HCT116 (cell line): ENCODE measurements around the gene NKX2-1. TPM values are rescaled to one million over a fixed set of nuclear protein-coding genes. Genes with fewer than 3 reads are reported as not detected.

Experiments used
- ATAC-seq: fragments of 200-7000 bp; cut with Tn5 transposase; 2 replicates; pipeline ENCODE4 v1.9.1; 2020; ENCODE audit warnings: mild to moderate bottlenecking, moderate library complexity
- BruUV-seq: library from RNA; stranded (reverse); fragments of 400-500 nt; replicated peaks from 2 replicates; lab custom pipeline; 2021; lab: Mats Ljungman, UMichigan
- CTCF ChIA-PET: fragments of 300-600 bp; sonication (Branson Sonifier 250); formaldehyde crosslinking; loops from one replicate; lab custom pipeline; 2021; ENCODE audit warnings: antibody characterized with exemption; lab: Charles Lee
- POLR2A ChIA-PET: fragments of 300-600, 350-600 bp; sonication (Branson Sonifier 250); formaldehyde crosslinking; loops from one replicate; lab custom pipeline; 2021; ENCODE audit warnings: antibody characterized with exemption; lab: Charles Lee
- RAD21 ChIA-PET, 2 experiments: fragments of 300-600 bp; sonication (Branson Sonifier 250); formaldehyde crosslinking; loops; one replicate each; lab custom pipeline; 2023; ENCODE audit warnings: low total read pairs in 2 of 2; ENCODE audit not compliant: uncharacterized antibody in 2 of 2, unreplicated experiment in 2 of 2, low non-redundant PET in 1 of 2; lab: Charles Lee
- DNase-seq: peaks from one replicate; pipeline ENCODE4 v3.0.0-alpha.2; 2010; ENCODE audit warnings: low read depth, low spot score
- H2AFZ ChIP-seq: fragments of 200-600 bp; shearing (Covaris generic), sonication (generic); 2 replicates; pipeline ENCODE4 v1.6.1; 2017; ENCODE audit warnings: low read depth, mixed run types, mixed read lengths, antibody characterized with exemption, low read length; ENCODE audit not compliant: poor library complexity, severe bottlenecking
- H3K27ac ChIP-seq: 2 replicates; pipeline ENCODE4 v1.5.1; 2012; ENCODE audit warnings: low read depth, low read length
- H3K27me3 ChIP-seq: fragments of 200-600 bp; sonication (generic); 2 replicates; pipeline ENCODE4 v1.6.1; 2016; ENCODE audit warnings: mixed run types, low read length, mixed read lengths; ENCODE audit not compliant: insufficient read depth
- H3K36me3 ChIP-seq, 2 experiments: fragments of 200-500 bp in 1 of 2; fragments of 200-600 bp in 1 of 2; sonication (Bioruptor generic) in 1 of 2; sonication (generic) in 1 of 2; 2 replicates each; pipeline versions ENCODE4 v1.5.1 to v1.6.1; 2014 to 2016; ENCODE audit warnings: low read length in 2 of 2, inconsistent platforms in 1 of 2, mixed read lengths in 1 of 2, mixed run types in 1 of 2; ENCODE audit not compliant: insufficient read depth in 2 of 2, control insufficient read depth in 1 of 2
- H3K4me1 ChIP-seq, 2 experiments: fragments of 200-600 bp in 1 of 2; sonication (generic) in 1 of 2; 2 replicates each; pipeline versions ENCODE4 v1.5.1 to v1.6.1; 2012 to 2017; ENCODE audit warnings: low read length in 2 of 2, inconsistent platforms in 1 of 2, mild to moderate bottlenecking in 1 of 2, mixed read lengths in 1 of 2, mixed run types in 1 of 2, moderate library complexity in 1 of 2; ENCODE audit not compliant: insufficient read depth in 2 of 2, control insufficient read depth in 1 of 2
- H3K4me2 ChIP-seq: fragments of 200-600 bp; sonication (generic); 2 replicates; pipeline ENCODE4 v1.6.1; 2017; ENCODE audit warnings: mixed run types, low read length, mixed read lengths
- H3K4me3 ChIP-seq, 2 experiments: fragments of 200-600 bp in 1 of 2; sonication (generic) in 1 of 2; replicated peaks in 1 of 2; 2 replicates each; pipeline ENCODE4 v1.5.1; 2011 to 2016; ENCODE audit warnings: low read length in 2 of 2, control low read depth in 1 of 2, low read depth in 1 of 2, mild to moderate bottlenecking in 1 of 2, mixed read lengths in 1 of 2, mixed run types in 1 of 2
- H3K79me2 ChIP-seq: fragments of 200-600 bp; sonication (generic); 2 replicates; pipeline ENCODE4 v1.6.1; 2017; ENCODE audit warnings: mild to moderate bottlenecking, mixed run types, low read length, moderate library complexity, mixed read lengths; ENCODE audit not compliant: insufficient read depth
- H3K9ac ChIP-seq: fragments of 200-600 bp; sonication (generic); 2 replicates; pipeline ENCODE4 v1.6.1; 2016; ENCODE audit warnings: low read length, mixed read lengths
- H3K9me2 ChIP-seq: fragments of 200-600 bp; sonication (generic), shearing (Covaris generic); 2 replicates; pipeline ENCODE4 v1.6.1; 2017; ENCODE audit warnings: mixed run types, mild to moderate bottlenecking, moderate library complexity; ENCODE audit not compliant: insufficient read depth
- H3K9me3 ChIP-seq, 2 experiments: fragments of 200-500 bp in 1 of 2; fragments of 200-600 bp in 1 of 2; sonication (Bioruptor generic) in 1 of 2; sonication (generic) in 1 of 2; 2 replicates each; pipeline ENCODE4 v1.6.1; 2014 to 2017; ENCODE audit warnings: low read length in 2 of 2, mixed read lengths in 2 of 2, inconsistent platforms in 1 of 2, low read depth in 1 of 2, mild to moderate bottlenecking in 1 of 2, mixed run types in 1 of 2, moderate library complexity in 1 of 2; ENCODE audit not compliant: control insufficient read depth in 1 of 2, insufficient read depth in 1 of 2
- H4K20me1 ChIP-seq: fragments of 200-600 bp; sonication (generic), shearing (Covaris generic); 2 replicates; pipeline ENCODE4 v1.6.1; 2017; ENCODE audit warnings: mixed run types, mild to moderate bottlenecking, moderate library complexity; ENCODE audit not compliant: insufficient read depth
- CEBPB ChIP-seq: IDR thresholded peaks from 2 replicates; pipeline ENCODE4 v1.6.1; 2012; ENCODE audit warnings: low read depth
- EGR1 ChIP-seq: IDR thresholded peaks from 2 replicates; pipeline ENCODE4 v1.6.1; 2012; ENCODE audit warnings: low read depth
- EZH2 ChIP-seq: fragments of 200-600 bp; sonication (generic); IDR thresholded peaks from 2 replicates; pipeline ENCODE4 v1.6.1; 2017; ENCODE audit warnings: antibody characterized with exemption, mixed run types
- EZH2phosphoT487 ChIP-seq: fragments of 200-600 bp; IDR thresholded peaks from 2 replicates; pipeline ENCODE4 v1.6.1; 2018; ENCODE audit warnings: antibody characterized with exemption, borderline replicate concordance
- FOSL1 ChIP-seq: IDR thresholded peaks from 2 replicates; pipeline ENCODE4 v1.6.1; 2012; ENCODE audit warnings: low read depth
- JUND ChIP-seq: IDR thresholded peaks from 2 replicates; pipeline ENCODE4 v1.6.1; 2012
- RAD21 ChIP-seq: IDR thresholded peaks from 2 replicates; pipeline ENCODE4 v1.6.1; 2012; ENCODE audit warnings: low read depth, mild to moderate bottlenecking
- SIN3A ChIP-seq: IDR thresholded peaks from 2 replicates; pipeline ENCODE4 v1.6.1; 2012; ENCODE audit warnings: low read depth
- TCF7L2 ChIP-seq: IDR thresholded peaks from 2 replicates; pipeline ENCODE4 v1.7.0; 2011; ENCODE audit warnings: borderline replicate concordance, inconsistent platforms; ENCODE audit not compliant: insufficient read depth, insufficient read length; ENCODE audit errors: extremely low read depth
- YY1 ChIP-seq: IDR thresholded peaks from 2 replicates; pipeline ENCODE4 v1.6.1; 2011; ENCODE audit warnings: low read length, low read depth, moderate library complexity, mild to moderate bottlenecking; ENCODE audit not compliant: insufficient replicate concordance; ENCODE audit errors: extremely low read depth
- ZFX ChIP-seq: fragments of 450-650 bp; IDR thresholded peaks from 2 replicates; pipeline ENCODE4 v1.6.1; 2017
- ZNF274 ChIP-seq: fragments of 200-500 bp; sonication (Bioruptor generic); IDR thresholded peaks from 2 replicates; pipeline ENCODE4 v1.6.1; 2014; ENCODE audit warnings: mild to moderate bottlenecking, low read depth, low read length, inconsistent platforms
- intact Hi-C: fragments of 100-400 bp; cut with micrococcal nuclease; formaldehyde crosslinking; loops from 2 replicates; pipeline ENCODE4 v1.10.0; 2022
- total RNA-seq: library from RNA; stranded (reverse); gene quantifications from one replicate; pipeline ENCODE4 v1.2.1, GENCODE V29; 2021; ENCODE audit not compliant: unreplicated experiment
- TF ChIP-seq, protein P1 (sequence below): IDR thresholded peaks from 2 replicates; pipeline ENCODE4 v1.6.1; 2012
- TF ChIP-seq, protein P2 (sequence below): IDR thresholded peaks from 2 replicates; pipeline ENCODE4 v1.6.1; 2012
- TF ChIP-seq, protein P3 (sequence below), 3 experiments: fragments of 200-600 bp in 1 of 3; sonication (generic) in 1 of 3; IDR thresholded peaks in 2 of 3; conservative IDR thresholded peaks in 1 of 3; 2 replicates each; pipeline ENCODE4 v1.5.1; 2012 to 2017; ENCODE audit warnings: low read depth in 2 of 3, low read length in 2 of 3, antibody characterized with exemption in 1 of 3, borderline replicate concordance in 1 of 3, control low read depth in 1 of 3, mild to moderate bottlenecking in 1 of 3, mixed read lengths in 1 of 3, mixed run types in 1 of 3, moderate library complexity in 1 of 3; ENCODE audit not compliant: insufficient read depth in 1 of 3
- TF ChIP-seq, protein P4 (sequence below): IDR thresholded peaks from 2 replicates; pipeline ENCODE4 v1.6.1; 2011; ENCODE audit warnings: mild to moderate bottlenecking, low read length, moderate library complexity; ENCODE audit not compliant: insufficient replicate concordance; ENCODE audit errors: extremely low read depth

The NKX2-1 gene
- total RNA-seq, 1 experiment from 2014 or later: 0.84 TPM

DNA sequence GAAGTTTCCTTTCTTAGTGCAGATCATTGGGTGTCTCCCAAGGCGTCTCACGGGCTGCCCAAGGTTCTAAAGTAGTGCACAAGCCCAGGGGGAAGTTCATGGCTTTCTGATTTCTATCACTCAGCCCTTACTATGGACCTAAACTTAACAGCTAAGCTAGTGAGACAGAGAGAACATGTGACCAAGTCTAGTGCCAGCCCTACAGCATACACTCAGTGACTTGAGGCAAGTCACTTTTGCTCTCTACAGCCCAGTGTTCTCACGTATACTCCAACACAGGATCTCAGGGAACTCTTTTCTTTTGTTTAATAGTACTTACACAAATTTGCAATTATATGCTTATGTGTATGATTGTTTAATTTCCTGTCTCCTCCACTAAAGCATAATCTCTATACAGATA lies 48.6 kb downstream of the NKX2-1 start:
- no peak overlapping the region for H2AFZ ChIP-seq
- no peak overlapping the region for H3K4me3 ChIP-seq
- ATAC-seq: no peak
- H4K20me1 ChIP-seq: no peaks in the 10 kb centered on the region
- no peaks in the 10 kb centered on the region for H3K4me1 ChIP-seq
- no peak overlapping the region for H3K27ac ChIP-seq
- H3K27me3 ChIP-seq: no peaks in the 10 kb centered on the region
- H3K79me2 ChIP-seq: no peaks in the 10 kb centered on the region
- ChIA-PET CTCF (no interaction called here), POLR2A (no interaction called here), RAD21 (no interaction called here)
- intact Hi-C loops: no loop called here
- no peak overlapping the region for H3K4me2 ChIP-seq
- no TSS peak for BruUV-seq
- H3K9me2 ChIP-seq: no peaks in the 10 kb centered on the region
- TF ChIP-seq TCF7L2 (no peak), ZNF274 (no peak)
- no peaks in the 10 kb centered on the region for H3K36me3 ChIP-seq
- H3K9me3 ChIP-seq: no peaks in the 10 kb centered on the region
- DNase-seq: no peak
- H3K9ac ChIP-seq: no peak overlapping the region

DNA sequence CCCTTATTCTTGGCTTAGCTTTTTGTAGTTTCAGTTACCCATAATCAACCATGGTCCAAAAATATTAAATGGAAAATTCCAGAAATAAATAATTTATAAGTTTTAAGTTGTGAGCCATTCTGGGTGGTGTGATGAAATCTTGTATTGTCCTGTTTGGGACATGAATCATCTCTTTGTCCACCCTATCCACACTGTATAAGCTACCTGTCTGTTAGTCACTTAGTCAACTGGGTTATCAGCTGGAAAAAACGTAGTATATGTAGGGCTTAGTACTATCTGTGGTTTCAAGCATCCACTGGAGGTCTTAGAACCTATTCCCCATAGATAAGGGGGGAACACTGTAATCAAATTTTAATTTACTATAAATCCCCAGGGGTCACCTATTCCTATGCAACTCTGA lies 52.7 kb downstream of the NKX2-1 start:
- no peak overlapping the region for H3K27ac ChIP-seq
- H3K4me1 ChIP-seq: no peaks in the 10 kb centered on the region
- ChIA-PET CTCF (no interaction called here), POLR2A (no interaction called here), RAD21 (no interaction called here)
- ATAC-seq (no peak), DNase-seq (no peak)
- intact Hi-C loops: no loop called here
- H3K4me2 ChIP-seq: no peak overlapping the region
- no peaks in the 10 kb centered on the region for H3K36me3 ChIP-seq
- H3K4me3 ChIP-seq: no peak overlapping the region
- no peaks in the 10 kb centered on the region for H3K9me3 ChIP-seq
- H2AFZ ChIP-seq: no peak overlapping the region
- no peak overlapping the region for H3K9ac ChIP-seq
- no peaks in the 10 kb centered on the region for H3K79me2 ChIP-seq
- H3K9me2 ChIP-seq: no peaks in the 10 kb centered on the region
- TF ChIP-seq ZFX (no peak), CEBPB (no peak), EZH2phosphoT487 (no peak), EZH2 (no peak), ZNF274 (no peak), JUND (no peak), EGR1 (no peak), TCF7L2 (no peak), RAD21 (no peak), FOSL1 (no peak), YY1 (no peak), SIN3A (no peak)
- TF ChIP-seq, protein P1, sequence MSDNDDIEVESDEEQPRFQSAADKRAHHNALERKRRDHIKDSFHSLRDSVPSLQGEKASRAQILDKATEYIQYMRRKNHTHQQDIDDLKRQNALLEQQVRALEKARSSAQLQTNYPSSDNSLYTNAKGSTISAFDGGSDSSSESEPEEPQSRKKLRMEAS: no peak
- TF ChIP-seq, protein P2, sequence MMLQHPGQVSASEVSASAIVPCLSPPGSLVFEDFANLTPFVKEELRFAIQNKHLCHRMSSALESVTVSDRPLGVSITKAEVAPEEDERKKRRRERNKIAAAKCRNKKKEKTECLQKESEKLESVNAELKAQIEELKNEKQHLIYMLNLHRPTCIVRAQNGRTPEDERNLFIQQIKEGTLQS: no peak
- TF ChIP-seq, protein P3, sequence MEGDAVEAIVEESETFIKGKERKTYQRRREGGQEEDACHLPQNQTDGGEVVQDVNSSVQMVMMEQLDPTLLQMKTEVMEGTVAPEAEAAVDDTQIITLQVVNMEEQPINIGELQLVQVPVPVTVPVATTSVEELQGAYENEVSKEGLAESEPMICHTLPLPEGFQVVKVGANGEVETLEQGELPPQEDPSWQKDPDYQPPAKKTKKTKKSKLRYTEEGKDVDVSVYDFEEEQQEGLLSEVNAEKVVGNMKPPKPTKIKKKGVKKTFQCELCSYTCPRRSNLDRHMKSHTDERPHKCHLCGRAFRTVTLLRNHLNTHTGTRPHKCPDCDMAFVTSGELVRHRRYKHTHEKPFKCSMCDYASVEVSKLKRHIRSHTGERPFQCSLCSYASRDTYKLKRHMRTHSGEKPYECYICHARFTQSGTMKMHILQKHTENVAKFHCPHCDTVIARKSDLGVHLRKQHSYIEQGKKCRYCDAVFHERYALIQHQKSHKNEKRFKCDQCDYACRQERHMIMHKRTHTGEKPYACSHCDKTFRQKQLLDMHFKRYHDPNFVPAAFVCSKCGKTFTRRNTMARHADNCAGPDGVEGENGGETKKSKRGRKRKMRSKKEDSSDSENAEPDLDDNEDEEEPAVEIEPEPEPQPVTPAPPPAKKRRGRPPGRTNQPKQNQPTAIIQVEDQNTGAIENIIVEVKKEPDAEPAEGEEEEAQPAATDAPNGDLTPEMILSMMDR (IDR thresholded peaks at IDR 0.05 in 2 of 3, conservative IDR thresholded peaks at IDR 0.05 in 1 of 3; ENCODE audit: borderline replicate concordance in 1 of 3, insufficient read depth in 1 of 3, low read depth in 2 of 3, low read length in 2 of 3): no peak
- TF ChIP-seq, protein P4, sequence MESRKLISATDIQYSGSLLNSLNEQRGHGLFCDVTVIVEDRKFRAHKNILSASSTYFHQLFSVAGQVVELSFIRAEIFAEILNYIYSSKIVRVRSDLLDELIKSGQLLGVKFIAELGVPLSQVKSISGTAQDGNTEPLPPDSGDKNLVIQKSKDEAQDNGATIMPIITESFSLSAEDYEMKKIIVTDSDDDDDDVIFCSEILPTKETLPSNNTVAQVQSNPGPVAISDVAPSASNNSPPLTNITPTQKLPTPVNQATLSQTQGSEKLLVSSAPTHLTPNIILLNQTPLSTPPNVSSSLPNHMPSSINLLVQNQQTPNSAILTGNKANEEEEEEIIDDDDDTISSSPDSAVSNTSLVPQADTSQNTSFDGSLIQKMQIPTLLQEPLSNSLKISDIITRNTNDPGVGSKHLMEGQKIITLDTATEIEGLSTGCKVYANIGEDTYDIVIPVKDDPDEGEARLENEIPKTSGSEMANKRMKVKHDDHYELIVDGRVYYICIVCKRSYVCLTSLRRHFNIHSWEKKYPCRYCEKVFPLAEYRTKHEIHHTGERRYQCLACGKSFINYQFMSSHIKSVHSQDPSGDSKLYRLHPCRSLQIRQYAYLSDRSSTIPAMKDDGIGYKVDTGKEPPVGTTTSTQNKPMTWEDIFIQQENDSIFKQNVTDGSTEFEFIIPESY: no peak
- no TSS peak for BruUV-seq
- no peaks in the 10 kb centered on the region for H4K20me1 ChIP-seq
- H3K27me3 ChIP-seq: no peaks in the 10 kb centered on the region
